IMR-90 (cell line): Measurements from ENCODE around the gene IFNG. TPM values are rescaled to one million over a fixed set of nuclear protein-coding genes. Genes with fewer than 3 reads are reported as not detected.

Experiments
- ATAC-seq: fragments of 200-7000 bp; cut with Tn5 transposase; 2 replicates; pipeline ENCODE4 v1.9.1; 2020; ENCODE audit warnings: low read depth, mild to moderate bottlenecking, moderate library complexity
- BruUV-seq: library from RNA; stranded (reverse); fragments of 400-500 nt; replicated peaks from 2 replicates; lab custom pipeline; 2021; lab: Mats Ljungman, UMichigan
- CTCF ChIA-PET: fragments of 300-600 bp; formaldehyde crosslinking; extraction: SDS; loops from one replicate; lab custom pipeline; 2021; ENCODE audit warnings: antibody characterized with exemption; lab: Yijun Ruan, JAX
- POLR2A ChIA-PET: fragments of 300-600 bp; sonication (Branson Sonifier 250); formaldehyde crosslinking; loops from one replicate; lab custom pipeline; 2022; ENCODE audit warnings: antibody characterized with exemption; ENCODE audit not compliant: unreplicated experiment; lab: Charles Lee
- DNase-seq: peaks from one replicate; pipeline ENCODE4 v3.0.0; 2013
- H2AFZ ChIP-seq: replicated peaks from 2 replicates; pipeline ENCODE3; 2013; ENCODE audit warnings: low read length, mild to moderate bottlenecking; ENCODE audit not compliant: poor library complexity
- H2AK5ac ChIP-seq: 2 replicates; pipeline ENCODE4 v1.6.1; 2013; ENCODE audit warnings: low read depth, low read length, inconsistent platforms
- H2AK9ac ChIP-seq: replicated peaks from 2 replicates; pipeline ENCODE3; 2013; ENCODE audit warnings: mild to moderate bottlenecking, low read depth, low read length, moderate library complexity; ENCODE audit not compliant: poor library complexity
- H2BK120ac ChIP-seq: 2 replicates; pipeline ENCODE4 v1.6.1; 2013; ENCODE audit warnings: low read depth, low read length, inconsistent platforms
- H2BK15ac ChIP-seq: 3 replicates; pipeline ENCODE4 v1.6.1; 2013; ENCODE audit warnings: low read depth, low read length, inconsistent platforms
- H2BK20ac ChIP-seq: 2 replicates; pipeline ENCODE4 v1.6.1; 2013; ENCODE audit warnings: low read depth, mild to moderate bottlenecking, inconsistent platforms, low read length, moderate library complexity
- H2BK5ac ChIP-seq: 2 replicates; pipeline ENCODE4 v1.6.1; 2013; ENCODE audit warnings: mild to moderate bottlenecking, low read depth, low read length, inconsistent platforms; ENCODE audit not compliant: poor library complexity, severe bottlenecking
- H3K14ac ChIP-seq: replicated peaks from 2 replicates; pipeline ENCODE4 v1.6.1; 2013; ENCODE audit warnings: low read depth, low read length, inconsistent platforms
- H3K18ac ChIP-seq: 2 replicates; pipeline ENCODE4 v1.6.1; 2013; ENCODE audit warnings: low read depth, low read length, control low read depth
- H3K23ac ChIP-seq: 2 replicates; pipeline ENCODE4 v1.6.1; 2013; ENCODE audit warnings: low read depth, low read length, inconsistent platforms
- H3K27ac ChIP-seq: 2 replicates; pipeline ENCODE4 v1.5.1; 2013; ENCODE audit warnings: mild to moderate bottlenecking, control low read depth, low read length; ENCODE audit not compliant: insufficient read depth
- H3K27me3 ChIP-seq: 2 replicates; pipeline ENCODE4 v1.6.1; 2013; ENCODE audit warnings: low read length; ENCODE audit not compliant: control insufficient read depth, insufficient read depth
- H3K36me3 ChIP-seq: 2 replicates; pipeline ENCODE4 v1.6.1; 2013; ENCODE audit warnings: low read length, mixed read lengths; ENCODE audit not compliant: control insufficient read depth, insufficient read depth
- H3K4ac ChIP-seq: 2 replicates; pipeline ENCODE4 v1.6.1; 2013; ENCODE audit warnings: low read depth, low read length, inconsistent platforms
- H3K4me1 ChIP-seq: 2 replicates; pipeline ENCODE4 v1.6.1; 2013; ENCODE audit warnings: low read length, mixed read lengths; ENCODE audit not compliant: control insufficient read depth, insufficient read depth
- H3K4me2 ChIP-seq: 2 replicates; pipeline ENCODE4 v1.6.1; 2013; ENCODE audit warnings: low read depth, mild to moderate bottlenecking, control low read depth, low read length, moderate library complexity
- H3K4me3 ChIP-seq: 2 replicates; pipeline ENCODE4 v1.5.1; 2013; ENCODE audit warnings: low read depth, mild to moderate bottlenecking, control low read depth, low read length, moderate library complexity; ENCODE audit not compliant: insufficient read depth
- H3K56ac ChIP-seq: 2 replicates; pipeline ENCODE4 v1.6.1; 2013; ENCODE audit warnings: low read length, inconsistent platforms; ENCODE audit not compliant: insufficient read depth; ENCODE audit errors: extremely low read depth
- H3K79me1 ChIP-seq, 2 experiments: 2 replicates each; pipeline ENCODE4 v1.6.1; 2013; ENCODE audit warnings: low read length in 2 of 2, inconsistent platforms in 1 of 2, low read depth in 1 of 2
- H3K9ac ChIP-seq: 2 replicates; pipeline ENCODE4 v1.6.1; 2013; ENCODE audit warnings: low read depth, low read length, control low read depth
- H3K9me1 ChIP-seq: 2 replicates; pipeline ENCODE4 v1.6.1; 2013; ENCODE audit warnings: low read length, inconsistent platforms; ENCODE audit not compliant: insufficient read depth
- H3K9me3 ChIP-seq: 2 replicates; pipeline ENCODE4 v1.6.1; 2013; ENCODE audit warnings: low read length; ENCODE audit not compliant: control insufficient read depth, insufficient read depth
- H4K20me1 ChIP-seq: 2 replicates; pipeline ENCODE4 v1.6.1; 2013; ENCODE audit warnings: low read length, inconsistent platforms; ENCODE audit not compliant: insufficient read depth
- H4K5ac ChIP-seq: 2 replicates; pipeline ENCODE4 v1.6.1; 2013; ENCODE audit warnings: mild to moderate bottlenecking, low read depth, low read length, control low read depth
- H4K8ac ChIP-seq, 2 experiments: 2 replicates each; pipeline ENCODE4 v1.6.1; 2013; ENCODE audit warnings: low read depth in 2 of 2, low read length in 2 of 2, control low read depth in 1 of 2, inconsistent platforms in 1 of 2
- H4K91ac ChIP-seq: 2 replicates; pipeline ENCODE4 v1.6.1; 2013; ENCODE audit warnings: low read depth, low read length, inconsistent platforms; ENCODE audit not compliant: insufficient read depth
- MXI1 ChIP-seq: IDR thresholded peaks from 2 replicates; pipeline ENCODE4 v1.6.1; 2012; ENCODE audit warnings: low read depth, mild to moderate bottlenecking, low read length, moderate library complexity, borderline replicate concordance
- NFE2L2 ChIP-seq: fragments of 150-350 bp; IDR thresholded peaks from 2 replicates; pipeline ENCODE4 v1.6.1; 2016; ENCODE audit warnings: low read depth, mild to moderate bottlenecking, low read length
- RFX5 ChIP-seq: IDR thresholded peaks from 2 replicates; pipeline ENCODE4 v1.8.0; 2012; ENCODE audit warnings: low read depth, mild to moderate bottlenecking, low read length, moderate library complexity
- WGBS, 2 experiments: methylation state at CpG; one replicate each; pipeline versions ENCODE4 v1.1.5 to v1.1.7; 2013; ENCODE audit warnings: missing lambda C conversion rate in 2 of 2; ENCODE audit not compliant: insufficient read length in 1 of 2; ENCODE audit errors: extremely low coverage in 2 of 2; 5-methylcytosine and 5-hydroxymethylcytosine counted together
- dilution Hi-C: fragments of 300-500 bp; cut with HindIII; formaldehyde crosslinking; loops from one replicate; pipeline ENCODE4 v1.14.3; 2018; ENCODE audit warnings: low sequenced_read_pairs; ENCODE audit not compliant: unreplicated experiment
- in situ Hi-C: fragments of 300-500 bp; cut with MboI; formaldehyde crosslinking; loops from 3 replicates; pipeline ENCODE4 v1.14.3; 2019; ENCODE audit warnings: low sequenced_read_pairs, inconsistent platforms, mixed read lengths
- intact Hi-C: fragments of 100-400 bp; cut with micrococcal nuclease; formaldehyde crosslinking; loops from 2 replicates; pipeline ENCODE4 v1.10.0; 2022
- polyA plus RNA-seq, 3 experiments: library from polyadenylated mRNA; depleted of rRNA; stranded (reverse); fragments of >200 nt; gene quantifications; 2 replicates each; pipeline ENCODE4 v1.2.3, GENCODE V29; 2012; ENCODE audit warnings: low replicate concordance in 1 of 3
- total RNA-seq: library from RNA; depleted of rRNA; stranded (reverse); fragments of >200 nt; gene quantifications from 2 replicates; pipeline ENCODE4 v1.2.3, GENCODE V29; 2012

IFNG gene
- total and polyA plus RNA-seq, 2 of the 4 experiments (the other 2 are of a cell fraction), result not detected

DNA sequence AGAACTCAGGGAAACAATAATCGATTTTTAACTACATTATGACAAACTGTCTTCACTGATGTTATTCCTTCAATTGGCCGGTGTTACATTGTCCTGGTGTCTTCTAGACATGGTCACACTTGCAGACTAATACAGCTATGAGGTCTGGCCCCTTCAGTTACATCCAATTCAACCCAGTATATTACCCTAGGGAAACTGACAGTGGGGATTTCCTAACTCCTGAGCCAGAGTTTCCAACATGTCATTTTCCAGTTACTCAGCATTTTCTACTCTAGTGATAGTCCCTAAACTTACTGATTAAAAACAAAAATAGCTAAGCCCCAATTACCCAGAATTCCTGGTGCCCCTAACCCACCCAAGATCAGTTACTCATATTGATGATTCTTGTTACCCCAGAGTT, 21.1 kb downstream of the IFNG start:
- BruUV-seq, result no TSS peak
- Histone ChIP-seq H3K18ac (no peak overlapping the region), H3K36me3 (no peaks in the 10 kb centered on the region), H3K14ac (no peak overlapping the region), H2AK9ac (no peak overlapping the region), H3K27ac (no peak overlapping the region), H4K8ac (no peak overlapping the region), H2BK20ac (no peak overlapping the region), H3K56ac (no peak overlapping the region), H4K5ac (no peak overlapping the region), H2BK15ac (no peak overlapping the region), H3K4me1 (no peaks in the 10 kb centered on the region), H3K4me2 (no peak overlapping the region), H2BK5ac (no peak overlapping the region), H3K4me3 (no peak overlapping the region), H4K20me1 (no peaks in the 10 kb centered on the region), H4K91ac (no peak overlapping the region), H2AFZ (no peak overlapping the region), H2BK120ac (no peak overlapping the region), H3K9ac (no peak overlapping the region), H3K23ac (no peak overlapping the region), H3K79me1 (no peaks in the 10 kb centered on the region), H3K27me3 (no peaks in the 10 kb centered on the region; the same call in 1 of the 2 replicates), H3K9me3 (no peaks in the 10 kb centered on the region), H3K4ac (no peak overlapping the region), H2AK5ac (no peak overlapping the region), H3K9me1 (no peaks in the 10 kb centered on the region)
- in situ Hi-C loops, result no loop called here
- dilution Hi-C loops, result no loop called here
- WGBS, 2 experiments, result no CpG with 5 or more reads among the region's 2 CpGs
- CTCF ChIA-PET, result no interaction called here
- ATAC-seq (no peak), DNase-seq (no peak)
- POLR2A ChIA-PET, result no interaction called here
- intact Hi-C loops, result loop anchor here (5.0 kb wide), 1 partner anchor 1701 kb away; no protein-coding TSS in a partner anchor
- TF ChIP-seq NFE2L2 (no peak), RFX5 (no peak), MXI1 (no peak)
